ENCODE results near the gene CEMP1. TPM values are rescaled to one million over a fixed set of nuclear protein-coding genes. Genes with fewer than 3 reads are reported as not detected.

CEMP1 gene
- total RNA-seq, 3 donors from 2014 or later = 0.89 to 1.2 TPM; not detected in 1

- H3K4me3 ChIP-seq = no peak overlapping the region
- H3K36me3 ChIP-seq (ENCODE audit: low read depth) = no peaks in the 10 kb centered on the region
- no peak for ATAC-seq
- peak in 2 of 3 donors; percentile 26 to 54 for DNase-seq
- peaks cover 16% of the 10 kb centered on the region for H3K4me1 ChIP-seq (ENCODE audit: low read depth)
- intact Hi-C loops (cut with DNase I, micrococcal nuclease) = no loop called here
- TF ChIP-seq CTCF (IDR thresholded peaks at IDR 0.05) = no peak
- H3K9me3 ChIP-seq = no peaks in the 10 kb centered on the region
Measured at GRCh38 chr16:2527071-2527783, 4.0 kb downstream of the CEMP1 start.

- DNase-seq (peak in 2 of 3 donors; percentile 18 to 38), ATAC-seq (no peak)
- no peak overlapping the region for H3K4me3 ChIP-seq
- intact Hi-C loops (cut with DNase I, micrococcal nuclease) = no loop called here
- H3K9me3 ChIP-seq = no peaks in the 10 kb centered on the region
- H3K4me1 ChIP-seq (ENCODE audit: low read depth) = peaks cover 16% of the 10 kb centered on the region
- H3K36me3 ChIP-seq (ENCODE audit: low read depth) = no peaks in the 10 kb centered on the region
- no peak for TF ChIP-seq CTCF (IDR thresholded peaks at IDR 0.05)
Measured at GRCh38 chr16:2526135-2526534, 5.1 kb downstream of the CEMP1 start.

GRCh38 chr16:2524339-2524938 lies 6.8 kb downstream of the CEMP1 start:
- no peaks in the 10 kb centered on the region for H3K9me3 ChIP-seq
- intact Hi-C loops (cut with DNase I, micrococcal nuclease) = no loop called here
- no peaks in the 10 kb centered on the region for H3K36me3 ChIP-seq (ENCODE audit: low read depth)
- TF ChIP-seq CTCF (IDR thresholded peaks at IDR 0.05) = no peak
- ATAC-seq (peak; percentile 11), DNase-seq (peak in 1 of 3 donors; percentile 38)
- no peak overlapping the region for H3K4me3 ChIP-seq
- H3K4me1 ChIP-seq (ENCODE audit: low read depth) = peaks cover 24% of the 10 kb centered on the region

GRCh38 chr16:2523801-2524231 lies 7.4 kb downstream of the CEMP1 start:
- Histone ChIP-seq H3K4me1 (ENCODE audit: low read depth) (peaks cover 30% of the 10 kb centered on the region), H3K9me3 (no peaks in the 10 kb centered on the region), H3K36me3 (ENCODE audit: low read depth) (no peaks in the 10 kb centered on the region), H3K4me3 (no peak overlapping the region)
- DNase-seq (peak in 2 of 3 donors; percentile 38 to 62), ATAC-seq (peak; percentile 34)
- TF ChIP-seq CTCF (IDR thresholded peaks at IDR 0.05) = no peak
- intact Hi-C loops (cut with DNase I, micrococcal nuclease) = no loop called here

- H3K4me1 ChIP-seq (ENCODE audit: low read depth) = peaks cover 56% of the 10 kb centered on the region
- TF ChIP-seq CTCF (IDR thresholded peaks at IDR 0.05) = no peak
- DNase-seq (peak in 2 of 3 donors; percentile 63 to 86), ATAC-seq (peak; percentile 44)
- no peaks in the 10 kb centered on the region for H3K9me3 ChIP-seq
- intact Hi-C loops (cut with DNase I, micrococcal nuclease) = no loop called here
- no peaks in the 10 kb centered on the region for H3K36me3 ChIP-seq (ENCODE audit: low read depth)
- peak overlapping the region; percentile 36 for H3K4me3 ChIP-seq
Measured at GRCh38 chr16:2520784-2521531, 10.2 kb downstream of the CEMP1 start.

Measured in mucosa of descending colon (tissue), 3 donors.